Measurements from ENCODE around the gene CNIH2. TPM values are rescaled to one million over a fixed set of nuclear protein-coding genes. Genes with fewer than 3 reads are reported as not detected.

CNIH2 gene
- total and polyA plus RNA-seq, 9 of the 15 experiments (the other 6 are each of a cell fraction or from before 2014, with no cell fraction given) = 0.26 to 0.89 (median 0.40) TPM; not detected in 4

- TF ChIP-seq SFPQ (IDR thresholded peaks at IDR 0.05; ENCODE audit: low read depth, low read length) = no peak
- TF ChIP-seq MTA1 (IDR thresholded peaks at IDR 0.05; ENCODE audit: borderline replicate concordance) = no peak
- no peak for TF ChIP-seq E4F1 (CRISPR knock-in tag; IDR thresholded peaks at IDR 0.05; ENCODE audit: borderline replicate concordance)
- TF ChIP-seq, protein P1, sequence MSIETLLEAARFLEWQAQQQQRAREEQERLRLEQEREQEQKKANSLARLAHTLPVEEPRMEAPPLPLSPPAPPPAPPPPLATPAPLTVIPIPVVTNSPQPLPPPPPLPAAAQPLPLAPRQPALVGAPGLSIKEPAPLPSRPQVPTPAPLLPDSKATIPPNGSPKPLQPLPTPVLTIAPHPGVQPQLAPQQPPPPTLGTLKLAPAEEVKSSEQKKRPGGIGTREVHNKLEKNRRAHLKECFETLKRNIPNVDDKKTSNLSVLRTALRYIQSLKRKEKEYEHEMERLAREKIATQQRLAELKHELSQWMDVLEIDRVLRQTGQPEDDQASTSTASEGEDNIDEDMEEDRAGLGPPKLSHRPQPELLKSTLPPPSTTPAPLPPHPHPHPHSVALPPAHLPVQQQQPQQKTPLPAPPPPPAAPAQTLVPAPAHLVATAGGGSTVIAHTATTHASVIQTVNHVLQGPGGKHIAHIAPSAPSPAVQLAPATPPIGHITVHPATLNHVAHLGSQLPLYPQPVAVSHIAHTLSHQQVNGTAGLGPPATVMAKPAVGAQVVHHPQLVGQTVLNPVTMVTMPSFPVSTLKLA (conservative IDR thresholded peaks at IDR 0.05) = no peak
Measured at GRCh38 chr11:66286699-66287098, 8.7 kb downstream of the CNIH2 start (continued).

Measured in K562 (cell line).